Bone marrow (tissue), 2 donors: ENCODE measurements around the gene SPATA17.

Experiments used
- DNase-seq, 2 donors: peaks; one replicate each; lab custom pipeline; 2025; lab: John Stamatoyannopoulos, UW

SPATA17 gene

DNA sequence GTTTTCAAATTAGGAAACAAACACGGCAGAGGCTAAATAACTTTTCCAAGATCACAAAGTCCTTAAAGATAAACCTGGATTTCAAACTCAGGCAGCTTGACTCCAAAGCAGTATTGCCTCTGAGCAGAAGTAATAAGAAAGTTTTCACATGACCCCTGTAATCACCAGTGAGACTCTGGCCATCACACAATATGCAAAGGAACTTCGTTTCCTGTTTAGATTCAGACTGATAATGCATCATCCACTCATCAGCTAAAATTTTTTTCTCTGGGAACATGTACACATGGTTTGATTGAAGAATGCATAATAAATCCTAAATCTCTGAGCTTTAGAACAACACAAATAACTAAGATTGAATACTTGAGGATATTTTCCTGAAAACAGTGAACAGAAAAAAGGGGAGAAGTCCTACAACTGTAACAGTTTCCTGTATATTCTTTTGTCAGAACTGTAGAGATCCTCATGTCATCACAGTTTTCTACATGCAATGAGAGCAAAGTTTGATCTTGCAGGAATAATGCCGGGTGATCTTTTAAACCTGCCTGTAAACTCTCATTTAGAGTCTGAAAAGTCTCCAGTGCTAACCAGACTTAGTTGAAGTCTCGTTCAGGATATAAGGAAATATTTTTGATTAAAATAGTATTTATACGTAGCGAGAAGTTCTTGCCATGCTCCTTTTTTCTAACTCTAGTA lies 225.3 kb downstream of the SPATA17 start:
- DNase-seq = no peak

DNA sequence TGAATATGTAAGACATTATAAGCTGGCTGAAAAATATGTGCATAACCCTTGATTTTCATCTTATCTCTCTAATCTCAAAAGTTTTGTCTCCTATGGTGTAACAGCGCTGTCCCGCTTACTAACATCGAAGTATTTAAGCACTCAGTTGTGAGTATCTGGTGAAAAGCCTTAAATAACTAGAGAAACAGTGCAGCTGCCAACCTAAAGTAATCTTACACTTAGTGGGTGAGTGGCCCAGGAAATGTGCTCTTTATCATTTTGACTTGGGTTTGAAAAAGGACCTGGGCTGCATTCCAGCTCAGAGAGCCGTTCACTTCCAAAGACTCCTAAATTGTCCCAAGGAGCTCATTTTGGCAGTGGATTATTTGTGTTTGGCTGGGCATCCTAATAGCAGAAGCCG lies 225.9 kb downstream of the SPATA17 start:
- no peak for DNase-seq

DNA sequence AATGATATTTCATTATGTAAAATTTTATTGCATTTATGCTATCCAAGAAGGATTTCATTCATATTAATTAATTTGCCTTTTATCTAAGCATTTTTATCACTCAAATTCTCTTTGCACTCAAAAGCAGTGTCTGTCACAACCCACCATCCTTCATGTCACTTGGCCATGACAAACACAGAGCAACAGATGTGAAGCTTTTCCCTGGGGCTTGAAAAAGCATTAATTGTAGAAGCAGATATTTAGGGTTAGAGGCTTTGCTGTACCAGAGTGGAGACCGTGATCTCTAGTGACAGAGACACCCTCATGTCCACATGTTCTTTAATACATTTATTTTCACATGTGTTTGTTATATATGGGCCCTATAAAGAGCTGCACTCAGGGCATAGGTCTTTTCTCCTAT lies 230.5 kb downstream of the SPATA17 start:
- no peak for DNase-seq

DNA sequence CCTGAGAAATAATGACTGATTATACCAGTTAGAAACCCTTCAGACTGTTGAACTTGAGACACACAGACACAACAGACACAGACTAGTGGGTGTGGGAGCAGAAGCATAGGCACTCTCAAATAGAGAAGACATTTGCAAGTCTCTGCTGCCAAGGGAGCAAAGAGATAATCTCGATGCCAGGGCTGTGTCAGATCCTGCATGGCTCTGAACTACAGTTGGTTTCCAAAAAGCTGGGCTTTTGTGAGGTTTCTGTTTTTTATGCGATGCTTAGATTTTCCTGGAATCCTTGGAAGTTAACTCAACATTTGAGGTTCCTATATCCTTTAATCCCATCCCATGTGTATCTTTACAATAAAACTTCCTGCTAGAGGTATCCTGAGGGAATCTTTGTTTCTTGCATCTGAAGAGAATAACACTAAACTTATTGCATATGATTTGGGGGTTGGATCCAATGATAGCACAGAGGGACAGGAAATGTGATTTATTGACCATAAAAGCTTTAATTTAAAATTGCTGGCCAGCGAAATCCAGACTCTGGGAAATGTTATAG lies 236.4 kb downstream of the SPATA17 start:
- DNase-seq = no peak

DNA sequence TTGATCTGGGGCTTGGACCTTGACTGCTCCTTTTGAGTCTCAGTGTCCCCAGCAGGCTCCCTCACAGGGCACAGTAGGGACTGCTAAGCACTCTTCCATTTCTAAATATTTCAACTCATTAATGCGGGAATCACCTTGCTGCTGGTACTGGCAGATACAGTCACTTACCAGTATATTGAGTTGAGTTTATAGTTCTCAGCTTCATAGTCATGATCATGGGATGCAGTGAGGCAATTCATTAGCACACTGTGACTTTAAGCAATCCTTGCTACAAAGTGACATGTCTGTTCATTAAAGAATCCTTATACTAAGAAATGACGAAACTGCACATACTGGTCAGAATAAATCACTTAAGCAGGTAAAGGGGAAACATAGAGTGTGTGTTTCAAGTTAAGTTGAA lies 240.8 kb downstream of the SPATA17 start:
- no peak for DNase-seq

DNA sequence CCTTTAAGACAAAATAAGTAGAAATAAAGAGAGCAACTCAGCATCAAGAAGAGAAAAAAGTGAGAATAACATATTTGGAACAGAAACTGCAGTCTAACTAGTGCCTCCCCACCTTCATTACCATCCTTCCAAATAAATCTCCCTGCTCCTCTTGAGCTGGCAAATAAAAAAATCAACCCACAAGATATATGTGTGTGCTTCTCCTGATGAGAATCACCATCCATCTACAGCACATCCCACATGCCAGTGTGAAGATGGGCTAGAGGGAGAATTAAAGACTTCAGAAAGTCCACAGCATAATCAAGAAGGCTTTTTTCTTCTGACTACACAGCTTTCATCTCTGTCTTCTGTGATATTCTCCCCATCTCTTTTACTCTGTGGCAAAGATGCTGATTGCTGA lies 244.1 kb downstream of the SPATA17 start:
- no peak for DNase-seq

DNA sequence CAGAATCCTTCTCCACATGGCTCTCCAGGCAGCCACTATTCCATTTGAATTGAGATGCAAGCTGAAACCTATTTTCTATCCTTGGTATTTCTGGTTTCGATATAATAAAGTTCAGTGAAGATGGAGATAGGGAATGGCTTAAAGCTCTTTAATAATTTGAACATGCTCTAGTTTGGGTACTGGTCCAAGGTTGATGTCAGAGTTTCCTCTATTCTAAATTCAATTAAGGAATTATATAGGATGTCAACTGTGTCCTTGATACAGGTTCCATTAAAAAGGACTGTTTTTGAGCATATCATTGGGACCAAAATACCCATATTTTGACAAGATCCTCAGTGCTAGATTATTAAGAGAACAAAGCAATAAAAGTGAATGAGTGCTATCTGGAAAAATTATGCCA lies 245.3 kb downstream of the SPATA17 start:
- DNase-seq = no peak

DNA sequence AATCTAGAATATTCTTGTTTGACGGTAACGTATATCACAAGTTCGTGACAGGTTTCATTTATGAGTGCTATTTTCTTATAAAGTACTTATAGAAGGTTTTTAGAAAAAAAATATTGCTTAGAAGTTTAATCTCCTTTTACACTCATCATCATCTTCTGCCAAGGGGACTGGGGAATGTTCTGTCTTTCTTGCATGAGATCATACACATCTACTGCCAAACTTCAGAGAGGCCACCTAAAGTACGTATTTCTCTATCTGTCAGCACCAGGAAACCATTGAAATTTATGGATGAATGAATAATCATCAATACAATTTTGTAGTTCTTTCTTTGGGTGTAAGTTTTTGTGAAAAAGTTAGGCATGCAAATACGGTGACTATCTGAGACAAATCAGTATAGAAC lies 245.8 kb downstream of the SPATA17 start:
- DNase-seq = no peak

DNA sequence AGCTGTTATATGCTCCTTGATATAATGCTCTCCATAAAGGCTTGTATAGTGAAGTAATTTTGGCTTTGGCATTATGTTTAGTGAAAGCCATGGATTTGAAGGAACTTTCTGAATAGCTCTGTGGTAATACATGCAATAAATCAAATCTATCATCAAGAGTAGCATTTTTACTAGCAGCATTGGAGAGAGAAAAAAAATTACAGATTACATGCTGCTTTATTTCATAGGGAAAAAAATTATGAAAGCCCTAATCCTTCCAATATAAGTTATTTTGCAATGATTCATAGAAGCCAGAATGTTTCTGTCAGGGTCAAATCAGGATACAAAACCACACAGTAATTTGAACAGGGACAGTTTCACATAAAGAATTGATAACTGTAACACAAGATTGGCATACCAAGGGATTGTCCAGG lies 250.0 kb downstream of the SPATA17 start:
- DNase-seq = no peak

DNA sequence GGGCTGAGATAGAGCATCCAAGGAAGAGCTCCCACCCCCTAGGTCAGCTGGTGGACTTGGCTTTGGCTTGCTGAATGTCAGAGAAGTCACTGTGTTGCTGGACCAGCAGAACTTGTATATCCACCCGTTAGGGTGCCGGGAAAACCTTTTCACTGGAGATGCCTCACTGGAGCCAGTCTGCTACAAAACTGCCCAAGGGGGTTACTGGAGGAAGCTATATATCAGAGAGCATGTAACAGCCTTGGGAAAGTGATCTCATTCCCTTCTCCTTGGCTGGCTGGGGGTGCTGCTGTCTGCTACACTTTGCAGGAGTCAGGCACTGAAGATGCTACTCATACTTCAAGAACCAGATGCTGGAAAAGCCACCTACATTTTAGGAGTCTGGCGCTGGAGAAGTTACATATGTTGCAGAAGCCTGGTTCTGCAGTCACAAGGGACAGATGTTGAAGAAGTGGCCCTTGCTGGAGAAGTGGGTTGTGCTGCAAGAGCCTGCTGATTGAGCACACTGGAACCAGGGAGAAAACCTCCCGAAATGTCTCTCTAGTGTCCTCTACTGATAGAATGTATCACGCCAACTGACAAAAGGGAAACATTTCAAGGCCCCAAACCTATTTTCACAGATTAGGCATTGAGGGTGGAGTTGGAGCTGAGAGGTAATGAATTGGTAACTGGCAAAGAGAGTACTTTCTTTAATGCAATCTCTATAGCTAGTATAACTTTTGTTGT lies 250.6 kb downstream of the SPATA17 start:
- no peak for DNase-seq

DNA sequence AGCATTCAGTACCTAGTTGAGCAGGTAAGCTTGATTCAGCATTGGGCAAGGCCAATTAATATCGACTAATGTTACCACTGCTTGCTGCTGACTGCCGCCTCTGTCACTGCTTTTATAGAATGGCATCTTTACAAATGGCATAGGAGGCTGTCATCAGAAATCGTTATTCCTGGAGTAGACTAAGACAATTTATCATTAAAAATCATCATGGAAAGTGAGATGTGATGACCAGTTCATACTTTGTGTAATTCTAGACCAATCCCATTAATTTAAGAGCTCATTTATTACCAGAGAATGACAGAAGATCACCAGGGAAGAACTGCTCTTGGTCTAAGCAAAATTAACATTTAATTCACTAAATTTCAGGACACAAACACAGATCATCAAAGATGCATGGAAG lies 254.0 kb downstream of the SPATA17 start:
- no peak for DNase-seq

DNA sequence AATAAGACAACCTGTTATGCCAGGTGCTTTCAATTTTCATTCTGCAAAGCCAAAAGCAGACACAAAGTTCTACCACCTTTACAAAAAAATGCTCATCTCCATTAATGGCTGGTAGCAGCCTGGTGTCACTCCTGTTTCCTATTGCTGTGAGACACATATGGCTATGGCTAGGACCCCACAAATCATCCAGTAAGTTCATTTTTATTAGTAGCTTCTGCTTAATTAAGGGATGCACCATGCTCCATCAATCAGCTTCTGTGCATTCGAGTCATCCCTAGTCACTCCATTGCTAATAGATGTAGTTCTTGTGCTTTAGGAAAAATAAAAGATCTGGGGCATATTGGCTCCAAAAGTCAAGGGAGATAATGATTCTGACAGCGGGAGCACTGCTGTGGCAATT lies 257.2 kb downstream of the SPATA17 start:
- no peak for DNase-seq

DNA sequence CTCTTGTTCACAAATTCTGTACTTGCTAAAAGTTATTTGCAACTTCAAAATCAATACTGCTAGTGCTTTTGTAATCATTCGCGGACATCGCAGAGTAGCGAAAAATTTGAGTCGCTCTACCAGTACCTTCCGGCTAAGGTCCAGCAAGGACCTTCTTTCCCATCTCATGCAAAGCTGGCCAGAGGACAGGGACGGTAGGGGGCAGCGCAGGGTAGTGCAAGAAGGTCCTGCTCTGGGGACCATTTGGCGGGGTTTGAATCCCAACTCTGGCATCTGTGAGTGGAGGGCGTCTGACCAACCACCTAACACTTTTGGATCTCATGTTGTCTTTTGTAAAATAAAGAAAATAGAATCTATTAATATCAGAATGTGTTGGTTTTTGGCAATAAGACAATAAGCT lies 258.3 kb downstream of the SPATA17 start:
- no peak for DNase-seq

DNA sequence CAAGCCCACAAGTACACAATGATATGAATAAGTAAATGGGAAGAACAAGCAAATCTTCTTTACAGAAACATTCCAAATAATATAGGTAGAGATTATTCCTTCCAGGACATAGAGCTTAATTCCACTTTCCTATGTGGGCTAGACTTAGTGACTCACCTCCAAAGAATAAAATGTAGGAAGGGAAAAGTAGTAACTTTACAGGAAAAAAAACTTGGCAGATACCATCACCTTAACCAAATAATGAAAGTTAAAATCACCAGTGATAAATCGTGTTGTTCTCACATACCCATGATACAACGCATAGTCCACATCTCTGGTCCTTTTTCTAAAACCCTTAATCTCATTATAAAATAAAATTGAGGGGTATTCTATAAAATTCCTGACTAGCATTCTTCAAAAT lies 260.8 kb downstream of the SPATA17 start:
- no peak for DNase-seq

DNA sequence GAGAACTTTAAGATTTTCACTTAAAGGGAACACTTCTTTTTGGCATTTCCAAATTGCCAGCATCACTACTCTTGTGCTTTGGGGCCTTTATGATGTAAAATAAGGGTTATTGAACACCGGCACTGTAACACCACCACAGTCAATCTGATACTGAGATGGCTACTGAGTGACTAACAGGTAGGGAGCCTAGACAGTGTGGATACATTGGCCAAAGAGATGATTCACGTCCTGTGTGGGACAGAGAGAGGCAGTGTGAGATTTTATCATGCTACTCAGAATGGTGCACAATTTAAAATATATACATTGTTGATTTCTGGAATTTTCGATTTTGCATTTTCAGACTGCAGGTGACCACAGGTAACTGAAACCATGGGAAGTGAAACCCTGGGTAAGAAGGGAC lies 261.6 kb downstream of the SPATA17 start:
- no peak for DNase-seq

DNA sequence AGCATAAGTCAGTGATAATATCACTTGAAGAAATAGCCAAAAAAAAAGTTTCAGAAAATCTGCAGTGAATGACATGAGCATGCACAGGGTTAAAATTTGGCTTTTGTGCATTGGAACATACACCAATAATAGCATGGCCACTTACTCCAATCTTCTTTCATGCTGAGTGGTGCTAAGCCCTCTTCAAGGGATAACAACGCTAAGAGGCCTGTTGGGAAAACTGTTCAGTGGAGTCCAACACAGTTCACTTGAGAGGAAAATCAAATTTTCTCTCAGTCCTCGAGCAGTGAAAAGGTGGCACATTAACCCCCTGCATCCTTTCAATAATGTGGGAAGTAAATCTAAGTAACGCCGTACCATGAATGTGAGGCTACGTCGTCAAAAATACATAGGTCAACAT lies 264.7 kb downstream of the SPATA17 start:
- no peak for DNase-seq

DNA sequence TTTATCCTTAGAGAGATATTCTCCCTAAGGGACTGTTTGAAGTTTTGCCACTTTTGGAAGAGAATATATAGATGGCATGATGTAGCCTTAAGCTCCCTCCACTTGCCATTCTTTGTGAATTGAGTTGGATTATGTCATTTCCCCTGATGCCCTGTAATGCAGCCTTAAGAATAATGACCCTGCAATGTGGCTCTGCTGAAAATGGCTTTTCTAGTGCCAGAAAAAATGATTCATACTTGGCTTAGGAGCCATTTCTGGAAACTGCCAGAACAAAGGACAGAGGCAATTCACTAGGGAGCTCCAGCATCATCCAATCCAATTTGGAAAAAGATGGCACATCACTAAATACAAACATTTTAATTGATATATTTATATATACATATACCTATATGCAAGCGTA lies 265.3 kb downstream of the SPATA17 start:
- DNase-seq = no peak

DNA sequence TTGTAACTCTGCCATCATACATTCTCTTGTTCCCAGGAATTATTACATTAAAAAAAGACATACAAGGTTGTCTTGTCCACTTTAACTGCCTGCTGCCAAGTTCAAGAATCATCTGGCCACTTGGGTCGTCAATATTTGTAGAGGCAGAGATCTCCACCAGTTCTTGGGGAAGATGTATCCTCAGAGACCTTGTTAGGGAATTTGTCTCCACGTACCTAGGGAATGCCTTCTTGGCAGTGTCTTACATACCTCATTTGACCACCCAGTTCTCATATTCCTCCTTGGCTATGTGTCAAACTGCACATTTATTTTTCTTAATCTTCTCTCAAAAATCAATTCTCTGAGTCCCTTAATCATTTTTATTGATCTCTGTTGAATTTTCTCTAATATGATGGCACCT lies 266.0 kb downstream of the SPATA17 start:
- no peak for DNase-seq

DNA sequence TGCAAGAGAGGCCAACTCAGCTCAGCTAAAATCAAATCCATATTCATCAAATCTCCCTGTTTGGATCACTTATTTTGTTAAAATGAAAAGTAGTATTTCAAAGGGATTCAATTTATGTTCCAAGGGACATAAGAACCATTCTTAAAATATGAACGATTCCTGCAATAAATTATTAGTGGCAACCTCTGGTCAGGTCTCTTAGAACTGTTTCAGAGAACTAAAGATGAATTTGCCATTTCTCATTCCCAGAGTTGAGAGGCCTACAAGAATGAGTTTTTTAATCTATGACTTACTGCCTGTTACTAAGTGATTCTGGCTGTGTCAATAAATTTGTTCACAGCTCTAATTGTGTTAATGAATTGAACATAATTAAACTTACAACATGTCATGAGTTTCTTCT lies 268.5 kb downstream of the SPATA17 start:
- no peak for DNase-seq

DNA sequence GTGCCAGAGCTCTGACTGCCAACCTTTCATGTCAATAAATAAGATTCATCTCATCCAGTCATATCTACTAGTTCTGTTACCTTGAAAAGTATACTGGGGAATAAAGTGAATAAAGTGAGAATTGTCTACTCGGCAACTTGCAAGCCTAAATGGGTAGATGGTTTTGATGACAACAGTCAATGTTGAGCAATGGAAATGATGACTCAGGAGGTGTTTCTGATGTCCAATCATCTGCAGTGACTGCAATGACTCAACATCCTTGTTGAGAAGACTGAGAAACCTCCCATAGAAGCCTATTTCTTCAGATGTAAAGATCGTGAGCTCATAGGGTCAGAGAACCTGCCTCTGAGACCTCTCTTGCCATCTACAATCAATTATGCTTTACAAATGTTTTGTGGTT lies 276.4 kb downstream of the SPATA17 start:
- DNase-seq = no peak

DNA sequence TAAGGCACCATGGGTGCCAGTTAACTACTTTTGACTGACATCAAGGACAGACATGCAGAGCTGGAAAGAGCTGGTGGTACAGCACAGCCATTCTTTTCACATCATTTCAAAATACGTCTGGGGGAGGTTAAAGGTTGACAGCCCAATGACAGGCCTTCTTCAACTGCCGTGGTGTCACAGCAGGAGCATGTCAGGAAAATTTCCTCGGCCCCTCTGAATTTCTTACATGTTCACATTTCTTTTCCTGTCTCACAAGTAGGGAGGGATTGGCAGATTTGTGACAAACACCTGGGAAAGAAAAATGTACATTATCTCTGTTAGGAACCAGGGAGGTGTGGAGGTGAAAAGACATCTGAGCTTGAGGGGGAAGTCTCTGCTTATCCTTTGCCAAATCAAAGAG lies 279.1 kb downstream of the SPATA17 start:
- DNase-seq = no peak

DNA sequence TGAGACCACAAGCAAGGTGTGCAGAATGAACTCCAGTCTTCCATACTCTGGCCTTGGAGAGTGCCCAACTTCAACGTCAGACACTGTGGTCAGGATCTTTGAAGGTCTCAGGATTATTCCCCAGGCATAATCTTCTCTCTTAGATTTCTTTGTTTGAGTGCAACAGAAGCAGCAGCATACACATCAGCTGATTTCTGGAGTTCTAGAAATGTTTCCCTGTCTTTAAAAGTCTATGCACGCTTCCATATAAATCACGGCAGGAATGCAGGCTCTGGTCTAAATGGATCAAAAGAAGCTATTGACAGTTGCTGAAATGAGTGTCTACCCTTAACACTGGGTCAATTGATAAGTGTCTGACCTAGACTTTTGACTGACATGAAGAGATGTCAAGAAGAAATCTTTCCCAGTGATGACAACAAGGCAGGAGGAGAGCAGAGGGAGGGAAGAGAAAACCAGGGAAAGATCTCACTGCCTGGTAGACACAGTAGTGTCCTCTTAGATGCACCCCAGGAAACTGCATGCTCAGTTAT lies 279.7 kb downstream of the SPATA17 start:
- no peak for DNase-seq

DNA sequence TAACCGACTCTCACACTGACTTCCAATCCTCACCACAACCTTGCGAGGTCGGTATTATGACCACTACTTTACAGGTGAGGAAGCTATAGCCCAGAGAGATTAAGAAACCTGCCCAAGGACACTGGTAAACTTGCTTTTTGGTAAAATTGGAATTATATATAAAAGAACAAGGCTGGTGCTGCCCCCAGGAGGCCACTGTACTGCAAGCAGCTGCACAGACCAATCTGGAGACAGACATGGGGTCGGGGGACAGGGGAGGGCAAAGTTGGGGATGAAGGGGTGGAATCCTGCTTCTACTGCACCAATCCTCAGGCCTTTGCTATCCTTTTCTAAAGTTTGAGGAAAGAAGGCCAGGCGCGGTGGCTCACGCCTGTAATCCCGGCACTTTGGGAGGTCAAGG lies 280.8 kb downstream of the SPATA17 start:
- no peak for DNase-seq
